Iris pigment epithelial cell (primary cell): ENCODE data around the gene NKD1.

Experiments used
- DNase-seq: peaks from one replicate; pipeline ENCODE4 v3.0.0-alpha.2; 2011; ENCODE audit warnings: low read depth

NKD1 gene

DNA sequence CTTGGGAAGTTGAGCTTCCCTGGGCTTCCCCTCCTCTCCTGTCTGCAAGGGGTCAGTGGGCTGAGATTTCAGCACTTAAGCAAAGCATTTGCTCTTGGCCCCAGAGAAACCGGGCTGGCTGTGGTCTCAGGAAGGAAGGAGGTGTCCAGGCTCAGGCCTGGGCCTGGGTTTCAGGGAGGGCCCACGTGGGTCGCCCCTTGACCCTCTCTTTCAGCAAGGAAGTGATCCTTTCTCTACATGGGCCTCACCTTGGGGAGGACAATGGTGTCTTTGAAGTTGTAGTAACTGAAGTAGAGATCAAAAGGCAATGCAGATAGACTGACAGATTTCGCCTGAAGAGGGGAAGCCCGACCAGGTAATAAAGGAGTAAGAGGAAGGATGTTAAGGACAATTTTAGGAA lies 147.9 kb downstream of the NKD1 start:
- DNase-seq, result no peak

GRCh38 chr16:50696575-50697420 lies 148.6 kb downstream of the NKD1 start:
- peak; percentile 69 for DNase-seq

- no peak for DNase-seq
Observed at GRCh38 chr16:50697421-50697715, 149.2 kb downstream of the NKD1 start.

- DNase-seq, result peak; percentile 63
Observed at GRCh38 chr16:50697881-50698767, 149.9 kb downstream of the NKD1 start.
